HK-2 (cell line): ENCODE results near the gene ADRM1.

Source experiments
- DNase-seq: peaks from one replicate; pipeline ENCODE4 v3.0.0-alpha.2; 2018; ENCODE audit not compliant: unreplicated experiment

The ADRM1 gene

DNA sequence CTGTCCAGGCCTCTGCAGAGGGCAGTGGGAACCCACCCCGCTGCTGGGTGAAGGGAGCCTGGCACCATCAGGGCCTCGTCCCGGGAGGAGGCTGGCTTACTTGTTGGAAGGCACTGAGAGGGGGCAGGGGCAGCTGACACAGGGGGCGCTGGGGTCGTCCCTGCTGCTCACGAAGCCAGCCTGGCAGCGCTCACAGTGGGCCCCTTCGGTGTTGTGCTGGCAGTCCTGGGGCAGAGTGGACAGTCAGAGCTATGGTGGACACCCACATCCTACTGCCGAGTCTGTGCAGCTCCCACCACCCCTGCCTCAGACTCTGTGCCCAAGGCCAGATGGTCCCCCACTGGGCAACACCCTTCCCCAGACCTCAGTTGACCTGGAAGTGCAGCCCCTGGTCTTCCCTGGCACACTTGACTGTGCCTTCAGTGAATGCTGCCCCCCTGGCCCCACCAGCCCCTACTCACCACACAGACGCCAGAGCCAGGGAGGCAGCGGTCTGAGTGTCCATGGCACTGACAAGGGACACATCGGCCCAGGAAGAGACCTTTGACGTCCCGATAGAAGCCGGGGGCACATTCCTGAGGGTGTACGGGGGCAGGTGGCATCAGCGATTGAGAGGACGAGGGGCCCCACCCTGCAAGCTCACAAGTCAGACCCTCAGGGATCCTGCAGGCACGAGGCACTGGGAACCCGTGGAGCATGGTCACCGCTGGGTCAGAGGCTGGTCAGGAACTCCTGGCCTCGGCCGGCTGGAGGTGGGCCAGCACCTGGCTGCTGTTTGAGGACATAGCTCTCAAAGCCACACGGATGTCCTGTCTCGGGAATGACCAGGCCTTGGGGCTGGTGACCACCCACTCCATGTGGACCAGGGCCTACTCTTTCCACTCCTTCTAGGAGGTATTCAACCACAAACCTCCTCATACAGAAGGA is 21.4 kb downstream of the ADRM1 start:
- DNase-seq = no peak

DNA sequence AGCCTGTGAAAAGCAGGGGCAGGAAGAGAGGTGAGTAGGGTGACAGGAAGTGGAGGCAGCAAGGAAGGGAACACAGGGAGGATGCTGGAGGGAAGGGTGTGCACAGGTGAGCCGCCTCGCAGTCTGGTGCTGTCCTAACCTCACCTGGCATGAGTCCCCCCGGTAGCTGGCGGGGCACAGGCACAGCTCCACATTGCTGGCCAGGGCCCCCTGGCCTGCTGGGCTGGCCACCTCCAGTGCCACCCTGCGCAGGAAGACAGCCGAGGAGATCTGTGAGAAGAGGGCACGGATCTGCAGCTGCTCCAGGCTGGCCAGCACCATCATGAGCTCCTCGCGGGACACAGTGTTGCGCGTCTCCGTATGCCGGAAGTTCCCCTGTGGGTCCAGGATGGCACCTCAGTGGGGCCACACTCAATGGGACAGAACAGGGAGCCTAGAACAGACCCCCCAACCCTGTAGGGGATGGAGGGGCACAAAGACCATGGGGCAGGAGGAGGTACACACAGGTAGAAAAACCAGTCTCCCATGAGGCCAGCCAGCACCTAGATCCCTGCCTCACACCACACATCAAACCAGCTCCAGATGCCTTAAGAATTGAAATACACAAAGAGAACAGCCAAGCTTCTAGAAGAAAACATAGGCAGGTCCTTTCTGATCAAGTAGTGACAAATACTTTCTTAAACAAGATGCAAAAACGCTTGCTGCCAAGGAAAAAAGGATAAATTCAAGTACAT is 22.5 kb downstream of the ADRM1 start:
- DNase-seq = no peak

DNA sequence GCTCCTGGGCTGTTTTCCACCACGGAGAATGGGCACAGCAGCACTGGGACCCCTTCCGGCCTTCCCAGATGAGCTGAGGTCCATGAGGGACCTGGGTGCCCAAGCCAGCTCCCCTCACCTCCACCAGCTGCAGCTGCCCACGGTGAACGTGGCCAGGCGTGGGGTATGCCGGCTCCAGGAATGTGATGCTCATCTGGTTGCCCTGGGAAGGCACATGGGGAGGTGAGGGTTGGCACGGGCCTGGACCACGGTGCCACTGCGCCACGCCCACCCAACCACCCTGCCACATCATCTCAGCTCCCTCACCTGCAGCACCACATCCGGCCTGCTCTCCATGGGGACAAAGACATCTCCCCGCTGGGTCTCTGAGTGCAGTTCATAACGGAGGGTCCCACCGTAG is 23.8 kb downstream of the ADRM1 start:
- DNase-seq = no peak

DNA sequence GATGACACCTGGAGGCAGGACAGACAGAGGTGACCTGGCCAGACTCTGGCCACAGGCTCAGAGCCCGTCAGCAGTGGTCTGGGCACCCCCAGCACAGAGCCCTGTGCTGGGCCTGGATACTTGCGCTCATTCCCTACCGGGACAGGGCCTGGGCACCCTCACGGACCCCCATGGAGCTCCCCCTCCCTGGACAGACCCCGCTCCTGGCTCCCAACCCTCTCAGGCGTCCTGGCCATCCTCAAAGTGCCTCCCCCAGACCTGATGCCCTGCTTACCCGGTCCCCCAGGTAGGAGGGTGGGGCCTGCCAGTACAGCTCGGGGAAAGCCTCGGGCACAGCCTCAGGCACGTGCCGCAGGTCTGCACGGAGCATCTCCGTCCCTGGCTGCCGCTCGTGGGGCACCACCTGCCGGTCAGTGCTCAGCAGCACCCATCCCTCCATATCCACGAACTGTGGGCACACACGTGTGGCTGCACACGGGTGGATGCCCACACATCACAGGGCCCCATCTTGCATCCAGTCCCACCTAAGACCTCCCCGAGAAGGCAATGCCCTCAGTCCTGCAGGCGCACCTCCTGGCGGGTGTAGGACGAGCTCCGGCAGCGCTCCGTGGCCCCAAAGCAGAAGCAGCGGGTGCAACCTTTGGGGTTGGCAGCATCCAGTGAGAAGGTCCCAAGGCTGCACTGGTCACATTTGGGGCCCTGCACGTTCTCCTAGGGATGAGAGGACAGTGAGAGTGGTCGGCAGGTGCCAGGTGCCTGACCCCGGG is 24.3 kb downstream of the ADRM1 start:
- no peak for DNase-seq

DNA sequence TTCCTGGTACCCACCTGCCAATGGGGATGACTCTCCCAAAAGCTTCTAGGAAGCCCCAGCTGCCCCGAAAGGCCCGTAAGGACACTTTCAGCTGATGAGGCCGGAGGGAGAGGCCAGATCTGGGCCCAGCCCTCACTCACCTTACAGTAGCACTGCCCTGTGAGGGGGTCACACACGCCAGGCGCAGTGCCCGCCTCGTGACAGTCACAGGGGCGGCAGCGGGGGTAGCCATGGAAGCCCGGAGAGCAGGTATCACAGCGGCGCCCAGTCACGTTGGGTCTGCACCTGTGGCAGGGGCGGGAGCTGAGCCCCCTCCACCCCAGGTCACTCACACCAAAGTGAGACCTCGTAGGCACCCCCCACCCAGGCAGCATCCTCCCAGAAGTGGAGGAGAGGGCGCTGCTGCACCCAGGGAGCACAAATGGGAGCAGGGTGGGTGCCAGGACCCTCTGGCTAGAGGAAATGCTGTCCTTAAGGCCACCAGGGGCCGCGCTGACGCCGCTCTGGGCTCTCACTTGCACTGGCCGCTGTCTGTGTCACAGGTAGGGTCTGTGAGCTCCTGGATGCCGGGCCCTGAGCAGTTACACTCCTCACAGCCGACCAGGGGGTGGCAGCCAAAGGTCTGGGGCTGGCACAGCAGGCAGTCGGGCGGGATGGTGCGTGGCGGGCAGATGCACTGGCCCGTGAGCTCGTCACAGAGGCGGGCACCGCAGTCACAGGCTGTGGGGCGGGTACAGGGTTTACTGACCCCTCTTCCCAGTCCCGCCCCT is 25.1 kb downstream of the ADRM1 start:
- DNase-seq = no peak

DNA sequence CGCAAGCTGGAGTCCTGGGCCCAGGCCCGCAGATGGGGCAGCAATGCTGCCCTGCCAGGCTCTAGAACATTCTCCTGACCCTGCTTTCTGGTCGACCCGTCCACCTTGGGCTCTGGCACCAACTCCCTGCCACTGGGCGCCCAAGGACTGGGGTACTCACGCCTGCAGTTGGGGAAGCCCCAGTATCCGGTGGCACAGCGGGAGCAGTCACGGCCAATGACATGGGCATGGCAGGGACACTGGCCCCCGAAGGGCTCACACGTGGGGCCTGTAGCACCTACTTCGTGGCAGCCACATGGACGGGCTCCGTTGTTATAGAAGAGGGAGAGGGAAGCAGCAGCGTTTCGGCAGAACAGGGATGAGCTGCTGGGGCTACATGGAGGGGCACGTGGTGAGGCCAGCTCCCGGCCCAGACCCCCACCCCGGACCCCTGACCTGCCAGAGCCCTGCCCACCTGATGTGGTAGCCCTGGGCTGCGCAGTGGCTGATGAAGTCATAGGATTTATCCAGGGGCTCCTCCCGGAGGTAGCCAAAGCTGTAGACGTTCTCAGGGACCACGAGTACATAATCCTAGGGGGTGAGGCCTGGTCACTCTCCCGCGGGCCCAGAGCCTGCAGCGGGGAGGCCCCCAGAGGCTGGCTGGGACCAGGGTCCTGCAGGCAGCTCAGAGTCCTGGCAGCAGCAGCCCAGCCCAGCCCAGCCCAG is 26.0 kb downstream of the ADRM1 start:
- no peak for DNase-seq

DNA sequence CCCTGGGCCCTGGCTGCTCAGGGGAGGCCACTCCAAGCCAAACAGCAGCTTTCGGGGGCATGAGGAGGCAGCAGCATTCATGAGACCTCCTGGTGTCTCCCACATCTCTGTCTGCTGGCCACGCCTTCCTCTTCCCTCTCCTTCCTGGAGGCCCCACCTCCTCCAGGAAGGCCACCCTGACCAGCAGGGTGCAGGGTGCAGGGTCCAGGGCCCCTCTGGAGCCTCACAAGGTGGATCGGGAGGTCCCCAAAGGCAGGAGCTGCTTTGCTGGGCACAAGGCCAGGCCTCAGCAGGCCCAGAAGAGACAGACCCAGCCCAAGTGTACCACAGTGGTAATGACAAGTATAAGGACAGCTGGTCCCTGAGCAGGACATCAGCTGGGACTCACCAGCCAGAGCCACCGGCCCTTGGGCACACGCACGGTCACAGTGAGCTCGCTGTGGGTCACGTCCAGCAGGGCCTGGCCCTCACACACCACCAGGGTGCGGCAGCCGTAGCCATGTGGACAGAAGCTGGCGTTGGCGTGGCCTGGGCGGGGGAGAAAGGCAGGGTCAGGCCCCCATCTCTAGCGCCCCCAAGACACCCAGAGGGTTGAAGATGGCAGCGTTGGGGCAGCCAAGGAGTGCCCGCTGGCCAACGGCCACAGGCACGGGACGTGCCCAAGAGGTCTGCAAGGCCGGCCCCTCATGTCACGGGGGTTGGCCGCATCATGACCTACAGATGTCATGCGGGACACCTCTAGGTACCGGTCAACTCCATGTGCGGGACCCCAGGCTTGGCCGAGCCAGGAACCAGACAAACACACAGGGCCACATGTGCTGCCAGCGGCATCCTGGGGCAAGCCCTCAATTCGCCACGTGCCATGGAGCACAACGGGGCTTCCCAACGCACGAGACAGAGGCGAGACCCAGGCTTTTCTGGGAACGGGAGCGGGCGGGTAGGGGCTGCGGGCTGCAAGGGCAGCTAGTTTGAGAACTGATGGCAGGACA is 26.9 kb downstream of the ADRM1 start:
- no peak for DNase-seq

DNA sequence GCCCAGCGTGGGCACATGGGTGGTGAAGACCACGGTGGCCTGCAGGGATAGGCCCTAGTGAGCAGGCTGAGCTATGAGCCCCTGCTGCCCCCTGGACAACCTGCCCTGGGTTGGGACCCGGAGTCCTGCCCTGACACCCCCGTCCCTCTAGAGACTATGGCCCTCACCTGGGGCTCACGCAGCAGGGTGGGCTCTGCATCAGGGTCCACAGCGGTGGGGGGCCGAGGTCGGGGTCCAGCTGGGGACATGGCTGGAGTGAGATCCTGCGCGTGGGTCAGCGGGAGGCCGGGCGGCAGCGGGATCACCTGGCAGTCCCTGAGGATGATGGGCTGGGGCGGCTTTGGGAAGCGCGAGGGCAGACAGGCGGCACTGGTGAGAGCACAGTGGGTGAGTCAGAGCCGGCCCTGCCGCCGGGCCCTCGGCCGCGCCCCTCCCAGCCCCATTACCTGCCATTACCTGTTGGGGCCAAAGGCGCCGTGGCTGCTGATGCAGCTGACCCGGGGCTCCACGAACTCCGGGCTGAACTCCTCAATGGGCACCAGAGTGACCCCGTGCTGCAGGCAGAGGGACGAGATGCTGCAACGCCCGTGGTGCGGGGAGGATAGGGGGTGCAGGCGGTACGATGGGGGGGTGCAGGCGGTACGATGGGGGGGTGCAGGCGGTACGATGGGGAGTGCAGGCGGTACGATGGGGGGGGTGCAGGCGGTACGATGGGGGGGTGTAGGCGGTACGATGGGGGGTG is 27.9 kb downstream of the ADRM1 start:
- no peak for DNase-seq

DNA sequence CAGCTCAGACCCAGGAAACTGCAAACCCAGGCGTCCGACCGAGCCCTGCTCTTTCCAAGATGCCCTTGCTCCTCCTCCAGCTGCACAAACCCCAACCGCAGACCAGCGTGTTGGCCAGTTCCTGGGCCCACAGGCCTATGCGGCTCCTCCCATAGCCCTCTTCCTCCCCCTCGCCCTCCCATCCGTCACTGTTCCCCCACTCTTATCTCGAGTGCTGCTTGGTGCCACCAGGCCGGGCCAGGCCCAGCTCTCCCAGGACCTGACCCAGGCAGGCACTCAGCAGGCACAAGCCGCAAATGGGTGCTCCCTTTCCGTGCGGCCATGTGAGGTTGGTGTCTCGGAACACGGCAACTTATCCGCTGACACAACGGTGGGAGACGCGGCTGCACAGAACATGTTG is 28.6 kb downstream of the ADRM1 start:
- DNase-seq = no peak

DNA sequence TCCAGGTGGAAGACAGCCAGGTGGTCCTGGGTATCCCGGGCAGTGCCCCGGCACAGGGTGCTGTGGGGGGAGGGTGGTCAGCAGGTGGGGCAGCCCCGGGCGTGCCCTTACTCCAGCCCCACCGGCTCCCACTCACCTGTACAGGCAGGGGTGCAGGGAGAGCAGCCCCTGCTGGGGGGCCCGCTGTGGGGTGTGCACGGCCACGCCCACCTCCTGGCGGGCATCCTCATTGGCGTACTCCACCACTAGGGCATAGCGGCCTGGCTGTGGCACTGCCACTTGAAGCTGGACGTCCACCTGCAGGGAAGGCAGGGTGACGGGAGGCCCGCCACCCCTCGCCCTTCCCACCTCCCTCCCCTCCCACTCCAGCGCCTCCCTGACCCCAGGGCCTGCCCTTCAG is 29.6 kb downstream of the ADRM1 start:
- no peak for DNase-seq

DNA sequence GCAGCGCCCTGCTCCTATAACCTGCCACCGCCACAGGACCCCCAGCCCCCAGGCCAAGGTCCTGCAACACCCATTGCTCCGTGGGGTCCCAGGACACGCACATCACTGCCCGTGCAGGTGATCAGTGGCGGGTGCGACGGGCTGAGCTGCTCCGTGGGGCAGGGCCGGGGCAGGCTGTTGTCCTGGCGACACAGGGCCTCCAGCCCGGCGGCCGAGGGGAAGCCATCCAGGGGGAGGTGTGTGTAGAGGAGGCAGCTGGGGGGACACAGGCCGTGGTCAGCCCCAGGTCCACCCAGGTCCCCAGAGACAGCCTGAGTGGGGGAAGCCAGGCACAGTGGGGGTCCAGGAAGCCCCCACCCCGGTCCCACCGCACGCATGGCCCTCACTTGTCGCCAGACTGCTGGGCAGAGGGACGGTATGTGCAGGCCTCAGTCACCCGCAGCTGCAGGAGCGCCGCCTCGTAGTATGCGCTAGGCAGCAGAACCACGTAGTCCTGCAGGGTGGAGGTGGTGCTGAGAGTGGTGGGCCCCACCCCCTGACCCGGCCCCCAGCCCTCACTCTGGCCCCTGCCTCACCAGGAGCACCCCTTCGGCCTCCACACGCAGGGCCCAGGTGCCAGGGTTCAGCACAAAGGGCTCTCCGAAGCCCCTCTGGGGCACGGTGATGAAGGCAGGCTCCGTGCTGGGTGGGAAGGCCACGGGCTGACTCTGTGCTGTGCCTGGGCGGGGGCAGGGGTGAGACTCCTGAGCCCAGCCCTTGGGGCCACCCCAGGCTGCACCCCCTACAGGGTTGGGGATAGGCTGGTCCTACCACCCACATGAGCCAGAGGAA is 30.4 kb downstream of the ADRM1 start:
- DNase-seq = no peak

DNA sequence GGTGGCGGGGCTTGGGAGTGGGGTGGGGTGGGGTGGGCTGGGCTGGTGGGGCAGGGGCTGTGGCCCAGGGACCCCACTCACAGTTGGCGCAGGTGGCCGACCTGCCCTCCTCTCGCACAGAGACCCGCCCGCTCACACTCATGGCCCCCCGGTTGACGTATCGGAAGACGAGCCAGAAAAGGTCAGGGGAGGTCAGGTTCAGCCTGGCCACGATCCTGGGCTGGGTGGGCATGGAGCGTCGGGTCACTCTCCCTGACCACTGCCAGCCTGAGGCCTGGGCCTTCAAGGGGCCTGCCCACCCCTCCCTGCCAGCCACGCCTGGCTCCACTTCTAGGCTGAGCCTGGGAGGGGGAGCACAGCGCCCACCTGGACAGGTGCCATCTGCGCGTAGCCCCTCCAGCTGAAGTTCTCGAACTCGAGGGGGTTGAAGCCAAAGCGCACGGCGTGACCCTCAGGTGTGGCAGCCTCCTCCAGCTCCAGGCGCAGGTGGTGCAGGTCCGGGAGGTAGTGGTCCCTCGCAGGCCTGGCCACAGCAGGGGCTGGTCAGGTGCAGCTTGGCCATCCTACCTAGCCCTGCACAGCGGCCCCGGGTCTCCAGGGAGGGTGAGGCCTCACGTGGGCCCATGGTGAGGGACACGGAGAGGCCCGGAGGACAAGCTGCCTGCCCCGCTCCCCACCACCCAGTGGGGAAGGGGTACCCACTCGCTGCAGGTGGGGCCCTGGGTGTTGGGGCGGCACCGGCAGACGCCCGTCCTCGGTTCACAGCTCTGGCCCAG is 31.2 kb downstream of the ADRM1 start:
- no peak for DNase-seq

DNA sequence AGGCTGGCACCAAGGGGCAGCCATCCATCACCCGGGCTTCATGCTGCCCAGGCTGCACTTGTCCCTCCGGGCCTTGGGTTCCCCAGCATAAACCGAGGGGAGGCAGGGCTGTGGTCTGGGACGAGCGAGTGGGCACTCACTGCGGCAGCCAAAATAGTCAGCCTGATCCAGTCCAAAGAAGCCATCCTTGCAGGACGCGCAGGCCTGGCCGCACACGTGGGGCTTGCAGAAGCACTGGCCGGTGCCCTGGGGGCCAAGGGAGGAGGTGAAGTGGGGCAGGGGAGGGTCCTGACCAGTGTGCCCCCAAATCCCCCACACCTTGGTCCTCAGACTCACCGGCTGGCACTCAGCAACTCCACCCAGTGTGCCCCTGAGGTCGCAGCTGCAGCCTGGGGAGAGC is 32.1 kb downstream of the ADRM1 start:
- DNase-seq = no peak

DNA sequence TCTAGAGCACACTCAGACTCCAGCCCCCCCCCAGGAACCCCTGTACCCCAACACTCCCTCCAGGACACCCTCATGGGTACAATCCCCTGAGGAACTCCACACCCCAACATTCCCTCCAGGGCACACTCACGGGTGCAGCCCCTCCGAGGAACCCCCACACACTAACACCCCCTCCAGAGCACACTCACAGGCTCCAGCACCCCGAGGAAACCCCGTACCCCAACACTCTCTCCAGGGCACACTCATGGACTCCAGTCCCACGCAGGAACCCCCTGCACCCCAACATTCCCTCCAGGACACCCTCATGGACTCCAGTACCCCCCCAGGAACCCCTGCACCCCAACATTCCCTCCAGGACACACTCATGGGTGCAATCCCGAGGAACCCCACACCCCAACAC is 32.7 kb downstream of the ADRM1 start:
- DNase-seq = no peak

DNA sequence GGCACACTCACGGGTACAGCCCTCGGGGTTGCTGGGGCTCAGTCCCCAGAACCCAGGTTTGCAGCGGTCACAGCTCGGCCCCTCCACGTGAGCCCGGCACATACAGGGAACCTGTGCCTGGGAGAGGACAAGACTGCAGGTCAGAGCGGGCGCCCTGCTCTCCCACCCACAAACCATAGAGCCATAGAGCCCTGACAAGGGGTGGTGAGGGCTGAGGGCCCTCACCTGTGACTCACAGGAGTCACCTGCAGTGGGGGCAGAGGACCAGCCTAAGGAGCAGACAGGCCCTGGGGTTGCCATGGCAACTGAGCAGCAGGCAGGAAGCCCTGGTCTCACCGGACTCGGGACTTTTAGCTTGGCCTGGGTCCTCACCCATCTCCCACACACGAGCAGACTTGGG is 33.5 kb downstream of the ADRM1 start:
- DNase-seq = no peak

DNA sequence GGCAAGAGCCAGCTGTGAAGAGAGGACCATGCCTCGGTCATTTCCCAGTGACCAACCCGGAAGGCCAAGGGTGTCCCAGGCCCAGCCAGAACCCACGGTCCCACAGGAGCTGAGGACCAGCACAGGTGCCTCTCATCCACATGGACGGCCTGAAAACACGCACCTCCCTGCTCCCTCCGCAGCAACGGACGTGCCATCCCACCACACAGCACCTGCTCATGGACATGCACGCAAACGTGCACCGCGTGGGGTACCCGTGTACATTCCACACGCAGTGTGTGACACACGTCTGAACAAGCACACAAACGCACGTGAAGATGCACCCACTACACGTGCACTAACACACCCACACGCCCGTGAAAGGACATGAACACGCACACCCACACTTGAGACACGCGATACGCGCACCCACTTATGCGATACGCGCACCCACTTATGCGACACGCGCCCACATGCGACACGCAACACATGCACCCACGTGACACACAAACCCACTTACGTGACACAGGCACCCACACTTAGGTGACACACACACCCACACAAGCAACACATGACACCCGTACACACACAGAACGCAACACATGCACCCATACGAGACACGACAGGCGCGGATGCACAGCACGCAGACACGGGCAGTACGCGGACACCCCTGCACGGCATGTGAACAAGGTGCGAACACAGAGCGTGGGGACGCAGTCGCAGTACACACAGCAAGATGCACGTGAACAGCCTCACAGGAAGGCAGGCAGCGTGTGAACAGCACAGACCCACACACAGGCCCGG is 34.2 kb downstream of the ADRM1 start:
- DNase-seq = no peak
